H9 (cell line): ENCODE results near the gene GGA3. TPM values are rescaled to one million over a fixed set of nuclear protein-coding genes. Genes with fewer than 3 reads are reported as not detected.

Source experiments
- DNase-seq: peaks from one replicate; pipeline ENCODE4 v3.0.0-alpha.2; 2017
- H2AFZ ChIP-seq: one replicate; pipeline ENCODE4 v1.6.1; 2013; ENCODE audit warnings: mild to moderate bottlenecking, low read length, control low read depth, moderate library complexity
- H2AK5ac ChIP-seq: 2 replicates; pipeline ENCODE4 v1.6.1; 2013; ENCODE audit warnings: low read length, control low read depth, mixed read lengths; ENCODE audit not compliant: insufficient read length
- H2BK120ac ChIP-seq: one replicate; pipeline ENCODE4 v1.6.1; 2013; ENCODE audit warnings: low read depth, mild to moderate bottlenecking, low read length, control low read depth, inconsistent platforms; ENCODE audit not compliant: poor library complexity, severe bottlenecking
- H2BK12ac ChIP-seq: 2 replicates; pipeline ENCODE4 v1.6.1; 2013; ENCODE audit warnings: low read length, control low read depth, mixed read lengths, low read depth; ENCODE audit not compliant: insufficient read length
- H2BK15ac ChIP-seq: 2 replicates; pipeline ENCODE4 v1.6.1; 2013; ENCODE audit warnings: low read depth, low read length, control low read depth
- H2BK20ac ChIP-seq: one replicate; pipeline ENCODE4 v1.6.1; 2013; ENCODE audit warnings: low read depth, mild to moderate bottlenecking, low read length, control low read depth, inconsistent platforms; ENCODE audit not compliant: poor library complexity, severe bottlenecking
- H2BK5ac ChIP-seq: 2 replicates; pipeline ENCODE4 v1.6.1; 2013; ENCODE audit warnings: low read length, control low read depth, mixed read lengths; ENCODE audit not compliant: insufficient read length
- H3K14ac ChIP-seq: 2 replicates; pipeline ENCODE4 v1.6.1; 2013; ENCODE audit warnings: low read length, control low read depth; ENCODE audit not compliant: insufficient read depth
- H3K18ac ChIP-seq: 2 replicates; pipeline ENCODE4 v1.6.1; 2013; ENCODE audit warnings: low read depth, mild to moderate bottlenecking, mixed read lengths, low read length, control low read depth; ENCODE audit not compliant: insufficient read length
- H3K23ac ChIP-seq: 2 replicates; pipeline ENCODE4 v1.6.1; 2013; ENCODE audit warnings: low read length, control low read depth, mixed read lengths, low read depth; ENCODE audit not compliant: insufficient read length
- H3K23me2 ChIP-seq: 2 replicates; pipeline ENCODE4 v1.6.1; 2013; ENCODE audit warnings: low read depth, mild to moderate bottlenecking, mixed read lengths, low read length, control low read depth; ENCODE audit not compliant: insufficient read length, poor library complexity, severe bottlenecking
- H3K27ac ChIP-seq: 2 replicates; pipeline ENCODE4 v1.5.1; 2013; ENCODE audit warnings: low read length, control low read depth, mixed read lengths, low read depth; ENCODE audit not compliant: insufficient read length
- H3K27me3 ChIP-seq: 2 replicates; pipeline ENCODE4 v1.6.1; 2013; ENCODE audit warnings: low read length, control low read depth, inconsistent platforms; ENCODE audit not compliant: insufficient read depth
- H3K4ac ChIP-seq: 2 replicates; pipeline ENCODE4 v1.6.1; 2013; ENCODE audit warnings: low read depth, mild to moderate bottlenecking, control low read depth, inconsistent platforms, low read length, moderate library complexity
- H3K4me1 ChIP-seq: 2 replicates; pipeline ENCODE4 v1.6.1; 2013; ENCODE audit warnings: low read length, control low read depth, inconsistent platforms; ENCODE audit not compliant: insufficient read depth
- H3K4me2 ChIP-seq: 2 replicates; pipeline ENCODE4 v1.6.1; 2013; ENCODE audit warnings: low read length, control low read depth, mixed read lengths; ENCODE audit not compliant: insufficient read length, insufficient read depth
- H3K56ac ChIP-seq: 2 replicates; pipeline ENCODE4 v1.6.1; 2013; ENCODE audit warnings: low read depth, mild to moderate bottlenecking, mixed read lengths, low read length, control low read depth; ENCODE audit not compliant: insufficient read length
- H3K79me1 ChIP-seq: 2 replicates; pipeline ENCODE4 v1.6.1; 2013; ENCODE audit warnings: low read depth, mild to moderate bottlenecking, moderate library complexity, low read length, control low read depth, inconsistent platforms; ENCODE audit not compliant: insufficient read depth, poor library complexity, severe bottlenecking
- H3K79me2 ChIP-seq: 2 replicates; pipeline ENCODE4 v1.6.1; 2013; ENCODE audit warnings: low read length, control low read depth, inconsistent platforms; ENCODE audit not compliant: insufficient read depth
- H3K9ac ChIP-seq: 2 replicates; pipeline ENCODE4 v1.6.1; 2013; ENCODE audit warnings: low read length, control low read depth, mixed read lengths; ENCODE audit not compliant: insufficient read length; ENCODE audit errors: extremely low read depth
- H3K9me3 ChIP-seq: one replicate; pipeline ENCODE4 v1.6.1; 2013; ENCODE audit warnings: low read depth, low read length, inconsistent platforms; ENCODE audit not compliant: control insufficient read depth
- H3T11ph ChIP-seq: one replicate; pipeline ENCODE4 v1.6.1; 2013; ENCODE audit warnings: mild to moderate bottlenecking, low read length, control low read depth, inconsistent platforms
- H4K20me1 ChIP-seq: one replicate; pipeline ENCODE4 v1.6.1; 2013; ENCODE audit not compliant: control insufficient read depth, insufficient read length, insufficient read depth
- H4K5ac ChIP-seq: 2 replicates; pipeline ENCODE4 v1.6.1; 2013; ENCODE audit warnings: low read depth, mild to moderate bottlenecking, mixed read lengths, low read length, control low read depth; ENCODE audit not compliant: insufficient read length
- H4K8ac ChIP-seq: replicated peaks from 2 replicates; pipeline ENCODE4 v1.6.1; 2013; ENCODE audit warnings: low read length, control low read depth, mixed read lengths, low read depth; ENCODE audit not compliant: insufficient read length
- H4K91ac ChIP-seq: 2 replicates; pipeline ENCODE4 v1.6.1; 2013; ENCODE audit warnings: low read depth, mild to moderate bottlenecking, moderate library complexity, mixed read lengths, low read length, control low read depth; ENCODE audit not compliant: insufficient read length
- H3K27ac Mint-ChIP-seq, 3 experiments: 2 replicates in 2 of 3; 3 replicates in 1 of 3; pipeline ENCODE4 v1.8.0; 2020 to 2021; ENCODE audit warnings: mixed read lengths in 3 of 3, mild to moderate bottlenecking in 1 of 3, moderate library complexity in 1 of 3
- H3K27me3 Mint-ChIP-seq: 2 replicates; pipeline ENCODE4 v1.8.0; 2021; ENCODE audit warnings: low read depth, mild to moderate bottlenecking, moderate library complexity, mixed read lengths
- H3K36me3 Mint-ChIP-seq, 3 experiments: 2 replicates in 2 of 3; 3 replicates in 1 of 3; pipeline ENCODE4 v1.8.0; 2020 to 2021; ENCODE audit warnings: low read depth in 3 of 3, mixed read lengths in 3 of 3; ENCODE audit not compliant: insufficient read depth in 1 of 3
- H3K4me1 Mint-ChIP-seq, 2 experiments: 2 replicates each; pipeline ENCODE4 v1.8.0; 2020; ENCODE audit warnings: mixed read lengths in 2 of 2
- H3K4me3 Mint-ChIP-seq, 2 experiments: 2 replicates in 1 of 2; 3 replicates in 1 of 2; pipeline ENCODE4 v1.8.0; 2020 to 2021; ENCODE audit warnings: mild to moderate bottlenecking in 2 of 2, mixed read lengths in 2 of 2, moderate library complexity in 1 of 2
- H3K9me3 Mint-ChIP-seq, 2 experiments: 2 replicates in 1 of 2; 3 replicates in 1 of 2; pipeline ENCODE4 v1.8.0; 2020; ENCODE audit warnings: mild to moderate bottlenecking in 2 of 2, mixed read lengths in 2 of 2, moderate library complexity in 1 of 2
- CTCF ChIP-seq: fragments of 200-600 bp; sonication (generic); conservative IDR thresholded peaks from 3 replicates; pipeline ENCODE4 v1.8.0; 2021; ENCODE audit warnings: antibody characterized with exemption, mild to moderate bottlenecking
- WGBS: extraction: QIAGEN DNeasy Blood & Tissue Kit; methylation state at CpG from one replicate; pipeline ENCODE4 v1.1.7; 2013; ENCODE audit warnings: missing lambda C conversion rate, low lambda C conversion rate, mixed read lengths; ENCODE audit not compliant: insufficient read length; ENCODE audit errors: extremely low coverage; 5-methylcytosine and 5-hydroxymethylcytosine counted together
- total RNA-seq: library from RNA; stranded (reverse); gene quantifications from 2 replicates; pipeline ENCODE4 v1.2.1, GENCODE V29; 2021

GGA3 gene
- total RNA-seq, 1 experiment from 2014 or later, result 50.3 TPM

- H3K4me3 Mint-ChIP-seq, result no peak overlapping the region
- no peaks in the 10 kb centered on the region for H3K9me3 Mint-ChIP-seq
- no peaks in the 10 kb centered on the region; a peak in 1 of 7 replicates for H3K36me3 Mint-ChIP-seq
- H2AFZ ChIP-seq, result no peak overlapping the region
- no CpG with 5 or more reads among the region's 17 CpGs for WGBS
- no peak overlapping the region for H3K23ac ChIP-seq
- no peak overlapping the region for H3K56ac ChIP-seq
- no peak for DNase-seq
- no peaks in the 10 kb centered on the region for H4K20me1 ChIP-seq
- H2BK20ac ChIP-seq, result no peak overlapping the region
- H3K23me2 ChIP-seq, result no peaks in the 10 kb centered on the region
- no peak overlapping the region for H2BK12ac ChIP-seq
- H3K4ac ChIP-seq, result no peak overlapping the region
- no peak overlapping the region for H3K4me2 ChIP-seq
- no peak overlapping the region for H3K14ac ChIP-seq
- H3K27ac Mint-ChIP-seq, result peak overlapping the region in 1 of 3 experiments; percentile 77; a peak in 1 of 7 replicates
- no peak overlapping the region for H3K9ac ChIP-seq
- no peak overlapping the region for H4K5ac ChIP-seq
- no peak for TF ChIP-seq CTCF
- H3K9me3 ChIP-seq, result no peaks in the 10 kb centered on the region
- no peaks in the 10 kb centered on the region for H3K4me1 Mint-ChIP-seq
- no peak overlapping the region for H4K91ac ChIP-seq
- no peak overlapping the region for H4K8ac ChIP-seq
- H3T11ph ChIP-seq, result no peak overlapping the region
- H3K18ac ChIP-seq, result no peak overlapping the region
- no peaks in the 10 kb centered on the region for H3K79me2 ChIP-seq
- H2BK5ac ChIP-seq, result no peak overlapping the region
- no peak overlapping the region for H3K27ac ChIP-seq
- no peak overlapping the region for H2BK120ac ChIP-seq
- no peaks in the 10 kb centered on the region for H3K27me3 Mint-ChIP-seq
- H3K27me3 ChIP-seq, result no peaks in the 10 kb centered on the region
- no peaks in the 10 kb centered on the region for H3K4me1 ChIP-seq
- H2BK15ac ChIP-seq, result no peak overlapping the region
- H3K79me1 ChIP-seq, result no peaks in the 10 kb centered on the region
- H2AK5ac ChIP-seq, result no peak overlapping the region
These were observed 40.2 kb upstream of the GGA3 start for GRCh38 chr17:75301502-75302206.
